Urinary bladder (tissue), 4 donors: ENCODE results near the gene HKDC1. TPM values are rescaled to one million over a fixed set of nuclear protein-coding genes. Genes with fewer than 3 reads are reported as not detected.

Source experiments
- DNase-seq: peaks from one replicate; pipeline ENCODE4 v3.0.0-alpha.2; 2015; ENCODE audit errors: extremely low spot score
- H3K27ac ChIP-seq: one replicate; pipeline ENCODE4 v1.5.1; 2013; ENCODE audit warnings: low read depth, mild to moderate bottlenecking, moderate library complexity
- H3K36me3 ChIP-seq: one replicate; pipeline ENCODE4 v1.6.1; 2013; ENCODE audit warnings: mild to moderate bottlenecking, moderate library complexity; ENCODE audit not compliant: insufficient read depth
- H3K4me1 ChIP-seq: one replicate; pipeline ENCODE4 v1.6.1; 2013; ENCODE audit warnings: mild to moderate bottlenecking, moderate library complexity; ENCODE audit not compliant: insufficient read depth
- H3K4me3 ChIP-seq: one replicate; pipeline ENCODE4 v1.5.1; 2013; ENCODE audit warnings: low read depth, low read length
- WGBS: extraction: QIAGEN DNeasy Blood & Tissue Kit; methylation state at CpG from one replicate; pipeline ENCODE4 v1.1.7; 2013; 5-methylcytosine and 5-hydroxymethylcytosine counted together
- polyA plus RNA-seq: library from polyadenylated mRNA; stranded (reverse); fragments of 200-250 nt; gene quantifications from one replicate; pipeline ENCODE4 v1.2.3, GENCODE V29; 2013
- total RNA-seq: library from RNA; depleted of rRNA; stranded (reverse); fragments of >200 nt; gene quantifications from one replicate; pipeline ENCODE4 v1.2.3, GENCODE V29; 2014
- donor health status: healthy with polysubstance abuse.
- donor health status: healthy.

The HKDC1 gene
- total and polyA plus RNA-seq, 2 donors: 0.28 TPM; not detected in 1

DNA sequence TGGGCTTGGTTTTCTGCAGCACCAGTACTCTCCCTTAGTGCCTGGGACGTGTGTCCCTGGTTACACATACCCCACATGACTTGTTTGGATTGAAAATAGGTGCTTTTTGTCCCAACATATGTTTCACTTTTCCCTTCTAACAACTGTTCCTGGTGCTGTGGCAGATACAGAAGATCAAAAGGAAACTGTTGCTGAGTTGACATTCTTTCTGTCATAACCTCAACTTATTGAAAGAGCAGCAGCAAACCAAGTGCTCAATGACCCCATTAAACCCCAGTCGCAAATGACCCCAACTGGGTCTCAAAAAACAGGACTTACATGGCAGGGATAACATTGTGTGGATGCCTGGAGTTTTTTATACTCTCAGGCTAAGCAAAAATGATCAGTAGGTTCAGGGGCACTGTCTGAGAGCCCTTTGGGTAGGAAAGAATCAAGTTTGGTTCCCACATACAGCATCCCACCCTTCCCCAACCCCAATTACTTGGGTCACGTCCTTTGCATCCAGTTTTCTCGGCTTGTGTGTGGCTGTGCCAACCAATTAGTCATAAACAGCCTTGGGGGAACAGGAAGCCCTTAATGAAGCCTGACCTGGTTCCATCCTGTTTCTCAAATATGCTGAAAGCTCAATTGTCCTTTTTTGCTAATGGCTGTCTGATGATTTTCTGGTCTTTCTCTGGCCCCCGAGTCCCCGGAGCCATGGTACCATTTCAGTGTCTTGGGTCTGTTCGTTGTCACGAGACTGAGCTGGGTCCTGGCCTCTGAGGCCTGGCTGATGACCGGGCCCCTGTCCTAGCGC lies 4.9 kb downstream of the HKDC1 start:
- no peaks in the 10 kb centered on the region for H3K36me3 ChIP-seq
- H3K4me1 ChIP-seq: no peaks in the 10 kb centered on the region
- no peak for DNase-seq
- no peak overlapping the region for H3K4me3 ChIP-seq
- 62% methylated on average over 10 of the region's 10 CpGs for WGBS
- H3K27ac ChIP-seq: no peak overlapping the region

DNA sequence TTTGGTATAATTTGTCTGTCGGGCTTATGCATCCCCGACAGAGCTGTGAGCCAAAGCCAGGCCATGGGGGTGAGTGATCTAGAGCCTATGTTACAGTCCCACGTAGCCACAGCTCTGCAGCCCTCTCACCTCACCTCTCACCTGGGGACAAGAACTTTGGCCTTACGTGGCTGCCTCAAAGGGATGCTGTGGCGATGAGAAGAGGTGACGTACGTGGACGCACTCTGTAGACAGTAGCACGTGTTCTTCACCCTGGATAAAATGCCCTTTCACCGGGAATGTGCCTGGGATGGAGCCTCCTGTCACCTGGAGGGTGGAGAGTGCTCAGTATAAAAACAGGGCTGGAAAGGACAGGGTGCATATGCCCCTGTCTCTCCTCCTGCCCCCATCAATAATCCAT lies 5.5 kb downstream of the HKDC1 start:
- DNase-seq: no peak
- Histone ChIP-seq H3K27ac (no peak overlapping the region), H3K36me3 (no peaks in the 10 kb centered on the region), H3K4me1 (no peaks in the 10 kb centered on the region), H3K4me3 (no peak overlapping the region)
- WGBS: 85% methylated on average over 10 of the region's 10 CpGs

DNA sequence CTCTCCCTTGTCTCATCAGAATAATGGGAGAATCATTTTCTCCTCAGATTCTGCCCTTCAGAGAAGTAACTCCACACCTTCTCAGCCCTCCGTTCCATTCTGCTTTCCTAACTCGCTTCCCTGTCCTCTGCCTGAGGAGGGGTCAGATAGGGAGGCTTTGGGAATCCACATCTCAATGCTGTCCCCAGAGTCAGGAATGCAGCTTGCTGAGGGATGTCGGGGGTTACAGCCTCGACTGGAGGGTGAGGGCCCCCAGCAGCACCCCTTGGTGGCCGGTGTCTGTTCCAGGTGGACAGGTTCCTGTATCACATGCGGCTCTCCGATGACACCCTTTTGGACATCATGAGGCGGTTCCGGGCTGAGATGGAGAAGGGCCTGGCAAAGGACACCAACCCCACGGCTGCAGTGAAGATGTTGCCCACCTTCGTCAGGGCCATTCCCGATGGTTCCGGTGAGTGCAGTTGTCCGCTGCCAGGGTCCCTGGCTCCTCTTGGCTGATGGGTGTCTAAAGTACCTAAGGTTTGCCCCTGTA lies 6.9 kb downstream of the HKDC1 start:
- no peak for DNase-seq
- 83% methylated on average over 14 of the region's 14 CpGs for WGBS
- no peak overlapping the region for H3K27ac ChIP-seq

DNA sequence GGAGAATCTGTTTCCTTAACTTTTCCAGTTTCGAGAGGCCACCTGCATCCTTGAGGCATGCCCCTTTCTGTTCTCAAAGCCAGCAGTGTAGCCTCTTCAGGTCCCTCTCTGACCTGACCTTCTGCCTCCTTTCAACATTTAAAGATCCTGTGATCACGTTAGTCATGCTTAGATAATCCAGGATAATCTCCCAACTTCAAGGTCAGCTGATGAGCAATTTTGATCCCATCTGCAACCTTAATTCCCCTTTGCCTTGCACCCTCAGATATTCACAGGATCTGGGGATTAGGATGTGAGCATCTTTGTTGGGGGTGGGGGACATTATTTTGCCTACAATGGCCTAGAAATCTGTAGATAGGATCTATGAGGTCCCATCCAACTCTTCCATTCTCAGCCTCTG lies 8.0 kb downstream of the HKDC1 start:
- WGBS: 78% methylated on average over 2 of the region's 2 CpGs
- no peaks in the 10 kb centered on the region for H3K4me1 ChIP-seq
- no peak overlapping the region for H3K4me3 ChIP-seq
- no peak for DNase-seq
- no peaks in the 10 kb centered on the region for H3K36me3 ChIP-seq
- no peak overlapping the region for H3K27ac ChIP-seq

More for the DNA sequence above, 6.9 kb downstream of the HKDC1 start:
- no peak overlapping the region for H3K4me3 ChIP-seq
- H3K4me1 ChIP-seq: no peaks in the 10 kb centered on the region
- H3K36me3 ChIP-seq: no peaks in the 10 kb centered on the region

DNA sequence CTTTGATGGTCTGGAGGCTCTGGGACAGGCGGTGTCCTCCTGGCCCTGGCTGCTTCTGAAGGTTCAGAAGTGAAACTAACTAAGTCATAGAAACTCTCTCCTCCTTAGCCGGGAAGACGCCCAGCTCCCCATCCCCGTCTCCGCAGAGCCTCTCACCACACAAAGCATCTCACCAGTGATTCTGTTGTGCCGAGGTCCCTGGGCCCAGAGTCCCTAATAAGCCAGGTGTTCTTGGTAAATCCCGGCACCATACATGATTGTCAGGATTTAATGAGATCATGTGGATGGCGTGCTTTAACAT lies 9.4 kb downstream of the HKDC1 start:
- Histone ChIP-seq H3K4me1 (no peaks in the 10 kb centered on the region), H3K27ac (no peak overlapping the region), H3K4me3 (no peak overlapping the region), H3K36me3 (no peaks in the 10 kb centered on the region)
- no peak for DNase-seq
- WGBS: 79% methylated on average over 8 of the region's 8 CpGs

DNA sequence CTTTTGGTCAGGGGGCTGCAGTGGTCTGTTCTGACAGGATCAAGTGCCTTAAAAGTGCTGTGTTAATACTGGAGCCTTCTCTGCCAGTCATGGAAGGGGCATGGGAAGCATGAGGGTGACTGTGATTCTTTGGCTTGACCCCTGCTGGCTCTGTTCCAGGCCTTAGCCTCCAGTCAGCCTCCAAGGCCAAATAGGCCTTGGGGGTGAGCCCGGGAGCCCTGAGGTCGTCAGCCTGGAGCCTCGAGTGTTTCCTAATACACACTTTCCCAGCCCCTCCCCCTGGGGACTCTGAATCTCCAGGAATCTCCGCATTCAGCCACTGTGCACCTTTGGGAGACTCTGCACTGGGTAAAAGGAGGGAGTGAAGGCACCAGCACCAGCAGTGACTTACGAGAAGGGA lies 10.0 kb downstream of the HKDC1 start:
- Histone ChIP-seq H3K4me1 (no peaks in the 10 kb centered on the region), H3K36me3 (no peaks in the 10 kb centered on the region), H3K4me3 (no peak overlapping the region), H3K27ac (no peak overlapping the region)
- WGBS: 75% methylated on average over 5 of the region's 5 CpGs
- no peak for DNase-seq

DNA sequence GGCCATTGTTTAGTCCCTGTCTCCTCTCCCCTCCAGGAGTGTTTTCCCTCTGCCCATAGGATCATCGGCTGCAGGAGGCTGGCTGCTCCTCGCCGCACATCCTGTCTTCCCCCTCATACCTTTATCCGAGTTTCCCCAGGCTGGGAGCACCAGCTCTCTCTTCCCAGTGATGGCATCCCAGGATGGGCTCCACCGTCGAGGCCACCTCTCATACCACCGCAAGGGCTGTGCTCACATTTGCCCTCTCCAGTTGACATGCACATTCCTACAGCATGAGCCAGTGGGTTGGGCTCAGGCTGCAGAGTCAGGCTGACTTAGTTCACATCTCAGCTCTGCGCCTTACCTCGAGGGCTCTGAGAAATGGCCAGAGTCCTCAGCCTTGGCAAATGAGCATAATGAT lies 12.1 kb downstream of the HKDC1 start:
- 77% methylated on average over 9 of the region's 9 CpGs for WGBS

DNA sequence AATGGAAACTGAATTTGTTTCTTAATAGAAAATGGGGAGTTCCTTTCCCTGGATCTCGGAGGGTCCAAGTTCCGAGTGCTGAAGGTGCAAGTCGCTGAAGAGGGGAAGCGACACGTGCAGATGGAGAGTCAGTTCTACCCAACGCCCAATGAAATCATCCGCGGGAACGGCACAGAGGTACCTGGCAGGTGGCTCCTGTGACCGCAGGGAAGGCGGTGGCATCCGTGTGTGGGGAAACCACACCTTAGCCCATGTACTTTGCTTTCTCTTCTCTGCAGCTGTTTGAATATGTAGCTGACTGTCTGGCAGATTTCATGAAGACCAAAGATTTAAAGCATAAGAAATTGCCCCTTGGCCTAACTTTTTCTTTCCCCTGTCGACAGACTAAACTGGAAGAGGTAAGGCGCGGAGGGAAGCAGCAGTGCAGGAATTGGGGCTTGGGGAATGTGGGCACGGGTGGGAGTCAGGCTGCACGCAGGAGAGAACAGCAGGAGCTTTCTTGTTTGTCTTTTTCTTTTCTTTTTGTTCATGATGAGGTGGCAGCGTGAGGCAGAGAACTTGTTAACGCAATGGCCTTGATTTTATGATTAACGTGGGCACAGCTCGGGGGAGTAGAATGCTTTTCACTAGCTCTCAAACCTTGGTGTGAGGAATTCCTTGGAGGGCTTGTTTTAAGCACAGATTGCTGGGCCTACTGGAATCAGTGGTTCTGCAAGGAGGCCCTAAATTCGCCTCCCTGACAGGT lies 12.8 kb downstream of the HKDC1 start:
- Histone ChIP-seq H3K4me3 (no peak overlapping the region), H3K27ac (no peak overlapping the region), H3K4me1 (no peaks in the 10 kb centered on the region), H3K36me3 (no peaks in the 10 kb centered on the region)
- WGBS: 71% methylated on average over 22 of the region's 22 CpGs
- DNase-seq: no peak

More for the DNA sequence above, 12.1 kb downstream of the HKDC1 start:
- no peaks in the 10 kb centered on the region for H3K36me3 ChIP-seq
- H3K4me3 ChIP-seq: no peak overlapping the region
- no peak overlapping the region for H3K27ac ChIP-seq
- no peaks in the 10 kb centered on the region for H3K4me1 ChIP-seq
- no peak for DNase-seq

DNA sequence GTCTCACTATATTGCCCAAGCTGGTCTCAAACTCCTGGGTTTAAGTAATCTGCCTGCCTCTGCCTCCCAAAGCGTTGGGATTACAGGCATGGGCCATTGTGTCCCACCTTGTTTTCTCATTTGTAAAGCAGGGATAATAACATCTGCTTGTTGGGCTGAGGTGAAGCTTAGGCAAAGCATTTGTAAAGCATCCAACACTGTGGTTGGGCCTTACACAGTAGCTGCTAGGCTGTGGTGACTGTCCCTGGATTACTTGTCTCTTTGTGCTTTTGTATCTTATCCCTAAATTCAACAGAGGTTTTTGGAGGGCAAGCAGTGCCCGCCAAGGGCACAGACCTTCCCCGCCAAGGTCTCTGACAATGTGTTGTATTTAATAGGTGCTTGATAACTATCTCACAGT lies 14.3 kb downstream of the HKDC1 start:
- Histone ChIP-seq H3K36me3 (no peaks in the 10 kb centered on the region), H3K4me1 (no peaks in the 10 kb centered on the region), H3K27ac (no peak overlapping the region), H3K4me3 (no peak overlapping the region)
- WGBS: 98% methylated on average over 3 of the region's 3 CpGs
- DNase-seq: no peak

DNA sequence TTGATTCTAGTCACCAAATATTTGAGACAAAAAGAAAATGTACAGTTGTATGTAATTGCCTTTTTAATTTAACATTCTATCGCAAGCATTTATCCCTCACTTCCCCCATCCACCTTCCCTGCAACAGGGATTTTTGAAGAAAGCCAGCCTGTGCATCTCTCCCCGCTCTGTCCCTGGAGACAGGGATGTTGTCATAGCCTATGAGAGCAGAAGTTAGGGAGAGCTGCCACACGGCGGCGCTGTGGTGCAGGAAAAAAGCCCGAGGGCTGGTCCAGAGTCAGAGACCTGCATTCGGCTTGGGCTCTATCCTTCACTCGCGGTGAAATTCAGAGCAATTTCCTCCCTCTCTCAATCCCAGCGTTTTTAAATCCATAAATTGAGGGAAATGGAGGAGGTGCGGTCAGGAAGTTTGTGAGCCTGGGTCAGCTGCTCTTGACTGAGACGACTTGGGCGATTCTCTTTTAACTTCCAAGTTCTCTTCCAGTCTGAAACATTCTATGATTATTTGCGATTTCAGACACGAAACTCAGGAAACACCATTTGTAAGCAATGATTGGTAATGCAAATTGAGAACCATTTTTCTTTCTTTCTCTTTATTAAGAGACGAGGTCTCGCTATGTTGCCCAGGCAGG lies 17.5 kb downstream of the HKDC1 start:
- H3K27ac ChIP-seq: no peak overlapping the region
- peak; percentile 71 for DNase-seq
- no peaks in the 10 kb centered on the region for H3K36me3 ChIP-seq
- H3K4me3 ChIP-seq: no peak overlapping the region
- H3K4me1 ChIP-seq: no peaks in the 10 kb centered on the region
- 25% methylated on average over 17 of the region's 17 CpGs for WGBS

DNA sequence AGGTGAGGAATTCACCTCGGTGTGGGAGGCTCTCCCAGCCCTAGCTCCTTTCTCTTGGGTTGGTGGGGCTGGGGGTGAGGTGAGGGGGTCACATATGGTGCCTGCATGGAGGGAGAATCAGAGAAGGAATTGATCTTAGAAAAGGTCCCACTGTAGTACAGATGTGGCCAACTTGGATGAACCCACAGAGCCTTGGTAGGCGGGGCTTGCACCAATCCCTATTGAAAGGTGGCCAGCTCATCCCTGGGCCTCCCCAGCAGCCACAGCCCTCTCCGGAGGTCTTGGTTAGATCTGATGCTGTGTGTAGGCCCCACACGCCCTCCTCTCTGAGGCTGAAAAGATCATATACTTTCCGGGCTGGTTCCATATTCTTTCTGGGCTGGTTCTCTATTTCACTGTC lies 19.0 kb downstream of the HKDC1 start:
- no peak overlapping the region for H3K27ac ChIP-seq
- WGBS: 84% methylated on average over 5 of the region's 5 CpGs
- DNase-seq: no peak

DNA sequence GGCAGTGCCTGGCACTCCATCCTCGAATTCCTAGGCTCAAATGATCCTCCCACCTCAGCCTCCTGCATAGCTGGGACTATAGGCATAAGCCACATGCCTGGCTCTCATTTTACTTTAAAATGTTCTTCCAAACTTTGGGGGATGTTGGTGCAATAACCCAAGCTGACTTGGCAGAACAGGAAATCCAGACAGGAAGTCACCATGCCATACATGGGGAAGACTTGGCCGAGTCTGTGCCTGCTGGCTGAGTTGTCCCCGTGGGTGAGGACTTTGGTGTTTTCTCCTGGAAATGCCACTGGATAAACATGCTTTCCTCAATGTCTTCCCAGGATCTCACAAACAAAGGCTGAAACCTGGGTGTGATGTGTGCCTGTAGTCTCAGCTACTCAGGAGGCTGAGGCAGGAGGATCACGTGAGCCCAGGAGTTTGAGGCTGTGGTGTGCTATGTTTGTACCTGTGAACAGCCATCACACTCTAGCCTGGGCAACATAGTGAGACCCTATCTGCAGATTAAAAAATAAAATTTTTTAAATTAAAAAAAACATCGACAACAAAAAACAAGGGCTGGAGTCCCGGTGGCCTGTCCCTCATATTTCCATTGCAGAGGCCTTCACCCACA lies 19.8 kb downstream of the HKDC1 start:
- Histone ChIP-seq H3K4me3 (no peak overlapping the region), H3K27ac (no peak overlapping the region), H3K4me1 (no peaks in the 10 kb centered on the region), H3K36me3 (no peaks in the 10 kb centered on the region)
- 71% methylated on average over 6 of the region's 6 CpGs for WGBS
- no peak for DNase-seq

More for the DNA sequence above, 19.0 kb downstream of the HKDC1 start:
- H3K4me1 ChIP-seq: no peaks in the 10 kb centered on the region
- H3K36me3 ChIP-seq: no peaks in the 10 kb centered on the region
- no peak overlapping the region for H3K4me3 ChIP-seq

DNA sequence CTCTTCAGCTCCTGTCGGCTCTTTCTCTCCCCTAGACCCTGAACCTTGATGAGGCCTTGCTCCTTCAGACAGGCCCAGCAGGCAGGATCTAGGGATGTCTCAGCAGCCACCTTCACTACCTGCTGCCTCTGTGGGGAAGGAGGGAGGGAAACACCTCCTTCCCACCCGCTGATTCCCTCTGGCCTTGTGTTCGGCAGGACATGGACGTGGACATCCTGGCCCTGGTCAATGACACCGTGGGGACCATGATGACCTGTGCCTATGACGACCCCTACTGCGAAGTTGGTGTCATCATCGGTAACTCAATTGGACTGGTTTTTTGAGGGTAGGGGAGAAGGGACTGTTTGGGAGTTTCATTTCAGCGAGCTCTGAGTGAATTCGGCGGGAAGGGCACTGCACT lies 20.3 kb downstream of the HKDC1 start:
- WGBS: 95% methylated on average over 11 of the region's 11 CpGs
- DNase-seq: no peak
- H3K4me3 ChIP-seq: no peak overlapping the region
- H3K4me1 ChIP-seq: no peaks in the 10 kb centered on the region
- H3K27ac ChIP-seq: no peak overlapping the region
- H3K36me3 ChIP-seq: no peaks in the 10 kb centered on the region
